NCI-H2029 treated with DMSO at 0.1 percent for 48 hours (cell line): ENCODE results near the gene INPP5B.
"Not testable (repeated sequence)": the region's sequence is repeated elsewhere in the genome, so short reads cannot be mapped to it uniquely, and the experiment has no call there.

Source experiments
- DNase-seq: peaks from one replicate; lab custom pipeline; 2025; lab: John Stamatoyannopoulos, UW

INPP5B gene

GRCh38 chr1:37914719-37915475, 32.0 kb downstream of the INPP5B start:
- DNase-seq, result peak; percentile 84

GRCh38 chr1:37911478-37911877, 35.4 kb downstream of the INPP5B start:
- not testable (repeated sequence) for DNase-seq

- DNase-seq, result not testable (repeated sequence)
These were observed 36.0 kb downstream of the INPP5B start for GRCh38 chr1:37910886-37911285.

GRCh38 chr1:37908531-37908930, 38.3 kb downstream of the INPP5B start:
- not testable (repeated sequence) for DNase-seq

- not testable (repeated sequence) for DNase-seq
These were observed 39.3 kb downstream of the INPP5B start for GRCh38 chr1:37907416-37908125.

GRCh38 chr1:37906591-37906990, 40.3 kb downstream of the INPP5B start:
- DNase-seq, result not testable (repeated sequence)

GRCh38 chr1:37905727-37906126, 41.1 kb downstream of the INPP5B start:
- no peak for DNase-seq

- not testable (repeated sequence) for DNase-seq
These were observed 42.9 kb downstream of the INPP5B start for GRCh38 chr1:37903921-37904320.

- DNase-seq, result no peak
These were observed 43.9 kb downstream of the INPP5B start for GRCh38 chr1:37902983-37903382.

GRCh38 chr1:37901893-37902225, 45.0 kb downstream of the INPP5B start:
- DNase-seq, result no peak

- DNase-seq, result no peak
These were observed 45.5 kb downstream of the INPP5B start for GRCh38 chr1:37901191-37901892.

- not testable (repeated sequence) for DNase-seq
These were observed 49.3 kb downstream of the INPP5B start for GRCh38 chr1:37897563-37897962.

GRCh38 chr1:37893673-37894072, 53.2 kb downstream of the INPP5B start:
- no peak for DNase-seq

GRCh38 chr1:37892151-37893047, 54.5 kb downstream of the INPP5B start:
- no peak for DNase-seq

- DNase-seq, result peak; percentile 90
These were observed 56.4 kb downstream of the INPP5B start for GRCh38 chr1:37890378-37891014.

- no peak for DNase-seq
These were observed 58.7 kb downstream of the INPP5B start for GRCh38 chr1:37888022-37888700.

- DNase-seq, result no peak
These were observed 62.7 kb downstream of the INPP5B start for GRCh38 chr1:37884145-37884544.

GRCh38 chr1:37883671-37884070, 63.2 kb downstream of the INPP5B start:
- no peak for DNase-seq

- no peak for DNase-seq
These were observed 67.0 kb downstream of the INPP5B start for GRCh38 chr1:37879865-37880264.

GRCh38 chr1:37878071-37878470, 68.8 kb downstream of the INPP5B start:
- DNase-seq, result no peak

- DNase-seq, result no peak
These were observed 71.0 kb downstream of the INPP5B start for GRCh38 chr1:37875833-37876232.
